ENCODE measurements around the gene SYNE2. TPM values are rescaled to one million over a fixed set of nuclear protein-coding genes. Genes with fewer than 3 reads are reported as not detected.

The SYNE2 gene
- total and polyA plus RNA-seq, 2 donors (not counting 1 experiment from before 2014, with no cell fraction given), result 3.1 to 15.4 TPM

DNA sequence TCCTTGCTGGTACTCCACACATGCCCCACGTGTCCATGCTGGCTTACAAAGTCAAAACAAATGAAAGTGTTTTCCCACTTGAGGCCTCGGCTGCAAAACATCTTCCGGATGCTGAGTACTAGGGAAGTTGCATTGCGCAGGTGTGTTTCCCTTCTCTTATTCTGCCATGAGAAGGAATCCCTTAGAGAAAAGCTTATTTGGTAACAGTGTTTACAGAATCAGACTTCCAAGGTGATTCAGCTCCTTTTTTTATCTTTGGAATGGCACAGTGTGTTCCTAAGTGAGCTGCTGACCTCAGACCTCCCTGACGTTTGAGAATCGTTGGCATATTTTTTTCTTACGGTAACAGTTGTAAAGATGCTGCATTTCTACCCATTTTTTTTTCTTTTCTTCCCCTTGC lies 230.0 kb downstream of the SYNE2 start:
- Histone ChIP-seq H3K4me3 (replicated peaks in 1 of 4; ENCODE audit: control extremely low read depth in 1 of 4, insufficient read depth in 1 of 4, low read depth in 3 of 4, low read length in 4 of 4) (no peak overlapping the region), H3K9me3 (ENCODE audit: control insufficient read depth, insufficient read depth, low read depth, low read length) (no peaks in the 10 kb centered on the region), H3K27ac (ENCODE audit: insufficient read depth, low read length) (no peak overlapping the region), H2AFZ (ENCODE audit: low read length) (no peak overlapping the region), H4K20me1 (ENCODE audit: control insufficient read depth, extremely low read depth, insufficient read depth, low read length) (no peaks in the 10 kb centered on the region), H3K27me3 (ENCODE audit: control insufficient read depth, insufficient read depth, low read length) (no peaks in the 10 kb centered on the region), H3K79me2 (ENCODE audit: control insufficient read depth, insufficient read depth, low read length) (no peaks in the 10 kb centered on the region), H3K36me3 (ENCODE audit: control insufficient read depth, insufficient read depth, low read length) (no peaks in the 10 kb centered on the region), H3K4me1 (ENCODE audit: control insufficient read depth, extremely low read depth, insufficient read depth, low read length) (no peaks in the 10 kb centered on the region), H3K9ac (ENCODE audit: insufficient read depth, low read length) (no peak overlapping the region), H3K4me2 (ENCODE audit: extremely low read depth, insufficient read depth, low read length) (no peak overlapping the region)
- TF ChIP-seq, protein P1, sequence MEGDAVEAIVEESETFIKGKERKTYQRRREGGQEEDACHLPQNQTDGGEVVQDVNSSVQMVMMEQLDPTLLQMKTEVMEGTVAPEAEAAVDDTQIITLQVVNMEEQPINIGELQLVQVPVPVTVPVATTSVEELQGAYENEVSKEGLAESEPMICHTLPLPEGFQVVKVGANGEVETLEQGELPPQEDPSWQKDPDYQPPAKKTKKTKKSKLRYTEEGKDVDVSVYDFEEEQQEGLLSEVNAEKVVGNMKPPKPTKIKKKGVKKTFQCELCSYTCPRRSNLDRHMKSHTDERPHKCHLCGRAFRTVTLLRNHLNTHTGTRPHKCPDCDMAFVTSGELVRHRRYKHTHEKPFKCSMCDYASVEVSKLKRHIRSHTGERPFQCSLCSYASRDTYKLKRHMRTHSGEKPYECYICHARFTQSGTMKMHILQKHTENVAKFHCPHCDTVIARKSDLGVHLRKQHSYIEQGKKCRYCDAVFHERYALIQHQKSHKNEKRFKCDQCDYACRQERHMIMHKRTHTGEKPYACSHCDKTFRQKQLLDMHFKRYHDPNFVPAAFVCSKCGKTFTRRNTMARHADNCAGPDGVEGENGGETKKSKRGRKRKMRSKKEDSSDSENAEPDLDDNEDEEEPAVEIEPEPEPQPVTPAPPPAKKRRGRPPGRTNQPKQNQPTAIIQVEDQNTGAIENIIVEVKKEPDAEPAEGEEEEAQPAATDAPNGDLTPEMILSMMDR (conservative IDR thresholded peaks at IDR 0.05 in 1 of 2, IDR thresholded peaks at IDR 0.05 in 1 of 2; ENCODE audit: low read depth in 1 of 2, low read length in 2 of 2), result no peak
- TF ChIP-seq EZH2 (IDR thresholded peaks at IDR 0.05; ENCODE audit: low read length, missing control alignments), result no peak
- peak in 1 of 2 donors; percentile 64 for DNase-seq (ENCODE audit: low read depth in 2 of 2)

DNA sequence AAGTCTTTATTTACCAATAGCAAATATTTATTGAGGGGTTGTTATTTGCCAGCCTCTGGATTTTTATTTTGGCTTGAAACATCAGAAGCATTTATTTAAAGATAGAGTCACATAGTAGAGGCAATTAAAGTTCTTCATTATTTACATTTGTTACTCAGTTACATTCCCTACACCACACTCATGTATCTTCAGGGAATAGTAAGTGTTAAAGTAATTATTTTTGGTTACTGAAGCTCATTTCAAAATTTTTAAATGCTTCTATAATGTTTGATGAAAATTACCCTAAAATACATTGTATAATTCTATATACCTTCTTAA lies 235.8 kb downstream of the SYNE2 start:
- Histone ChIP-seq H3K4me2 (ENCODE audit: extremely low read depth, insufficient read depth, low read length) (no peak overlapping the region), H3K9ac (ENCODE audit: insufficient read depth, low read length) (no peak overlapping the region), H4K20me1 (ENCODE audit: control insufficient read depth, extremely low read depth, insufficient read depth, low read length) (no peaks in the 10 kb centered on the region), H3K9me3 (ENCODE audit: control insufficient read depth, insufficient read depth, low read depth, low read length) (no peaks in the 10 kb centered on the region), H3K27me3 (ENCODE audit: control insufficient read depth, insufficient read depth, low read length) (no peaks in the 10 kb centered on the region), H3K4me3 (replicated peaks in 1 of 4; ENCODE audit: control extremely low read depth in 1 of 4, insufficient read depth in 1 of 4, low read depth in 3 of 4, low read length in 4 of 4) (no peak overlapping the region), H3K27ac (ENCODE audit: insufficient read depth, low read length) (no peak overlapping the region), H3K36me3 (ENCODE audit: control insufficient read depth, insufficient read depth, low read length) (no peaks in the 10 kb centered on the region), H3K79me2 (ENCODE audit: control insufficient read depth, insufficient read depth, low read length) (no peaks in the 10 kb centered on the region), H2AFZ (ENCODE audit: low read length) (no peak overlapping the region), H3K4me1 (ENCODE audit: control insufficient read depth, extremely low read depth, insufficient read depth, low read length) (no peaks in the 10 kb centered on the region)
- no peak for DNase-seq (ENCODE audit: low read depth in 2 of 2)
- TF ChIP-seq, protein P1 (conservative IDR thresholded peaks at IDR 0.05 in 1 of 2, IDR thresholded peaks at IDR 0.05 in 1 of 2; ENCODE audit: low read depth in 1 of 2, low read length in 2 of 2), result no peak
- no peak for TF ChIP-seq EZH2 (IDR thresholded peaks at IDR 0.05; ENCODE audit: low read length, missing control alignments)

DNA sequence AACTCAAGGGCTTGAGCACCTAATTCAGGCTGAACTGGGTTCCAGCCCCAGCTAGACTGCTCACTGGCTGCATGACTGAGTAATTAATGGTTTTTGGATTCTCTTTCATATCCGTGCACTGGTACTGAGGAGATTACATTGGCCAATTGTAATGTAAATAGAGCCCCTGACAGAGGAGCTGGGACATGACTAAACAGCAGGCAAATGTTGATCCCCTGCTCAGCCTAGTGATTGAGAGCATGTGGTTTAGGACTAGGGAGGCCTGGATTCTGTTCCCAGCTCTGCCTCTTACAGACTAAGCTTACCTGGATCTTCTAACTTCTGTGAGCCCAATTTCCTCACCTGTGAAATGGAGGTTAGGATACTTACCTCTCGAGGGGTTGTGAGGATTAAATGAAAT lies 237.1 kb downstream of the SYNE2 start:
- no peak overlapping the region for H3K4me2 ChIP-seq (ENCODE audit: extremely low read depth, insufficient read depth, low read length)
- TF ChIP-seq, protein P1 (conservative IDR thresholded peaks at IDR 0.05 in 1 of 2, IDR thresholded peaks at IDR 0.05 in 1 of 2; ENCODE audit: low read depth in 1 of 2, low read length in 2 of 2), result no peak
- TF ChIP-seq EZH2 (IDR thresholded peaks at IDR 0.05; ENCODE audit: low read length, missing control alignments), result no peak
- no peaks in the 10 kb centered on the region for H3K9me3 ChIP-seq (ENCODE audit: control insufficient read depth, insufficient read depth, low read depth, low read length)
- H2AFZ ChIP-seq (ENCODE audit: low read length), result no peak overlapping the region
- no peaks in the 10 kb centered on the region for H3K36me3 ChIP-seq (ENCODE audit: control insufficient read depth, insufficient read depth, low read length)
- no peaks in the 10 kb centered on the region for H3K4me1 ChIP-seq (ENCODE audit: control insufficient read depth, extremely low read depth, insufficient read depth, low read length)
- H3K9ac ChIP-seq (ENCODE audit: insufficient read depth, low read length), result no peak overlapping the region
- H3K79me2 ChIP-seq (ENCODE audit: control insufficient read depth, insufficient read depth, low read length), result no peaks in the 10 kb centered on the region
- no peak overlapping the region for H3K4me3 ChIP-seq (replicated peaks in 1 of 4; ENCODE audit: control extremely low read depth in 1 of 4, insufficient read depth in 1 of 4, low read depth in 3 of 4, low read length in 4 of 4)
- no peak overlapping the region for H3K27ac ChIP-seq (ENCODE audit: insufficient read depth, low read length)
- H3K27me3 ChIP-seq (ENCODE audit: control insufficient read depth, insufficient read depth, low read length), result no peaks in the 10 kb centered on the region
- H4K20me1 ChIP-seq (ENCODE audit: control insufficient read depth, extremely low read depth, insufficient read depth, low read length), result no peaks in the 10 kb centered on the region
- DNase-seq (ENCODE audit: low read depth in 2 of 2), result peak; percentile 11 to 20

Measured in fibroblast of lung (primary cell).